C4-2B (cell line): Measurements from ENCODE around the gene ATXN7L1.

ENCODE experiments used
- H3K27ac ChIP-seq: fragments of 450-650 bp; 2 replicates; pipeline ENCODE4 v1.5.1; 2017
- ZFX ChIP-seq: fragments of 450-650 bp; IDR thresholded peaks from 2 replicates; pipeline ENCODE4 v1.6.1; 2017
- TF ChIP-seq, protein P1 (sequence below): fragments of 450-650 bp; conservative IDR thresholded peaks from 2 replicates; pipeline ENCODE4 v1.5.1; 2017; ENCODE audit warnings: mild to moderate bottlenecking

Gene ATXN7L1

DNA sequence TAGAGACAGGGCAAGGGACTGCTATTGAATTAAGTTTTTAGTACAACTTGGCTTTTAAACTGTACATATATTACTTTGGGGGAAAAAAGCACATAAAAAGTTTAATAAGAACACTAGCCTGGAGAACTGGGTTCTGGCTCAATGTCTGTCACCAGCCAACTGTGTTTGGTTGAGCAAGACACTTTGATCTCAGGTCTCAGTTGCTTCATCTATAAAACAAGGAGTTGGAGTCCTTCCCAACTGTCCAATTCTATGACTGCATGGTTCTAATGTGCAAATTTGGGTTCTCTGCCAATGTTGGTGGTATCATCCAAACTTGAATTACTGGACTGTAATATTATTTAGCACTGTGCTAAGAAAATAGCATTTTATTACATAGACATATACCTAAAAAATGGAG, 50.3 kb downstream of the ATXN7L1 start:
- no peak for TF ChIP-seq ZFX
- no peak overlapping the region for H3K27ac ChIP-seq

DNA sequence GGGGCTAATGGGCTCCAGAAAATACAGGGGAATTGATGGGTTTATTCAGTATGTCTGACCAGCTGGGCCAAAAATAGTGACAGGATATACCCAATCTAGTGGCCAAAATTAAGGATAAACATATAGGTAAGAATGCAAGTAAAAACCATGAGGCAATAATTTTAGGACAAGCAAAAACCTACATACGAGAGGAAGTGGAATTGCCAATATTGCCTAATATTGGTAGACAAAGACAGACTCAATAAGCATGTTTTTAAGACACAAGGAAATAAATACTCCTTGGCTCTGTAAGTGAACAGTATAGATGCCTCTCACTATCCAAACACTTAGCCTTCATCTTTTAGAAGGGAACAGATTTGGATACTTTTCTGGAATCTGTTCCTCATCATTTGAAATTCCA, 51.0 kb downstream of the ATXN7L1 start:
- H3K27ac ChIP-seq: no peak overlapping the region
- TF ChIP-seq, protein P1, sequence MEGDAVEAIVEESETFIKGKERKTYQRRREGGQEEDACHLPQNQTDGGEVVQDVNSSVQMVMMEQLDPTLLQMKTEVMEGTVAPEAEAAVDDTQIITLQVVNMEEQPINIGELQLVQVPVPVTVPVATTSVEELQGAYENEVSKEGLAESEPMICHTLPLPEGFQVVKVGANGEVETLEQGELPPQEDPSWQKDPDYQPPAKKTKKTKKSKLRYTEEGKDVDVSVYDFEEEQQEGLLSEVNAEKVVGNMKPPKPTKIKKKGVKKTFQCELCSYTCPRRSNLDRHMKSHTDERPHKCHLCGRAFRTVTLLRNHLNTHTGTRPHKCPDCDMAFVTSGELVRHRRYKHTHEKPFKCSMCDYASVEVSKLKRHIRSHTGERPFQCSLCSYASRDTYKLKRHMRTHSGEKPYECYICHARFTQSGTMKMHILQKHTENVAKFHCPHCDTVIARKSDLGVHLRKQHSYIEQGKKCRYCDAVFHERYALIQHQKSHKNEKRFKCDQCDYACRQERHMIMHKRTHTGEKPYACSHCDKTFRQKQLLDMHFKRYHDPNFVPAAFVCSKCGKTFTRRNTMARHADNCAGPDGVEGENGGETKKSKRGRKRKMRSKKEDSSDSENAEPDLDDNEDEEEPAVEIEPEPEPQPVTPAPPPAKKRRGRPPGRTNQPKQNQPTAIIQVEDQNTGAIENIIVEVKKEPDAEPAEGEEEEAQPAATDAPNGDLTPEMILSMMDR: no peak
- TF ChIP-seq ZFX: no peak

DNA sequence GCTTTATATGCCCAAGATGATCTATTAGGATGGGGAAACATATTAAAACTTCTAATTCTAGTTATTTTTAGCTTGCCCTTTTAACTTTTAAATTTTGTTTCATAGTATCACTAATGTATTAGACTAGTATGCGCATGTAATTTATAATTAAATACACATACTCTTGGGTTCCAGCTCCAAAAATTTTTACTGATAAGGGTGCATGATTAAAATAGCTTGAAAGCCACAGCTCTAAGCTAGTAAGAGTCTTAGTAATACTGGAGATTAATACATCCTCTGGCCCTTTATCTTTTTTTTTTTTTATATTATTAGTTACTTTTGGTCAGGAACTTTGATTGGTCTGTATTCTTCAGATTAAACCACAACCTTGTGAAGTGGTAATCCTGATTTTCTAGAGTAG, 53.6 kb downstream of the ATXN7L1 start:
- H3K27ac ChIP-seq: no peak overlapping the region
- no peak for TF ChIP-seq ZFX
- TF ChIP-seq, protein P1: no peak

DNA sequence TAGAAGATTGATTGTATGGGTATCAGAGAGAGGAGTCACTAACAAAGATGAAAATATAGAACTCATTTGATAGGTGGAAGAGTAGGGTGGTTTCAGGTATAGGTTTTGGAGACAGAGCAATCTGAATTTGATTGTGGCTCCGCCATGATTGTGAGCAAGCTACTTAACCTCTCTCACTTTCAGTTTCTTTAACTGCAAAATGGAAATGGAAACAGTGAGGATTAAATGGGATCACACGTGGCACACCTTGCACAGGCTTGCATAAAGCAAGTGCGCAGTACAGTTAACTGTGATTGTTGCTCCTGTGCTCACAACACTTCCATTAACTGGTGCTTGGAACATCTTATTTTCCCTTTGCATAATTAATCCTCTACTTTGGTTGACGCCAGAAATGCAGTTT, 54.9 kb downstream of the ATXN7L1 start:
- TF ChIP-seq, protein P1: no peak
- TF ChIP-seq ZFX: no peak
- no peak overlapping the region for H3K27ac ChIP-seq

DNA sequence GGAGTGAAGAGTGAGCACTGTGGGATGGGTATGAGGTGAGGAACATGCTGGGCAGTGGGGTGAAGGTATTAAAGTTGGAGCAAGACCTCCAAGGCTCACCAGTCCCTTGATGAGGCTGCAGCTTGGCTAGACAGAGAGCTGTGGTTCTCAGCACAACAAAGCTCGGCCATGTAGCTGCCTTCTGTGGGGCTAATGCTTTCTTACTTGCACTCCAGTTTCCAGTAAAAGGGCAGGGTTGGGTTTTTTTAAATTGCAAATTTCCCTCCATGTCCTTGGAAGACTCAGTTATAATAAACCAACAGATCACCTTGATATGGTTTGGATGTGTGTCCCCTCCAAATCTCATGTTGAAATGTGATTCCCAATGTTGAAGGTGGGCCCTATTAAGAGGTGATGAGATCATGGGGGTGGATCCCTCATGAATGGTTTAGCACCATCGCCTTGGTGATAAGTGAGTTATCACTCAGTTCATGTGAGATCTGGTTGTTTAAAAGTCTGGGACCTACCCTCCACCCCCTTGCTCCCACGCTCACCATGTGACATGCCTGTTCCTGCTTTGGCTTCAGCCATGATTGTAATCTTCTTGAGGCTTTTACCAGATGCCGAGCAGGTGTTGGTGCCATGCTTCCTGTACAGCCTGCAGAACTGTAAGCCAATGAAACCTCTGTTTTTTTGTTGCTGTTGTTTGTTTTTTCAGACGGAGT, 55.9 kb downstream of the ATXN7L1 start:
- H3K27ac ChIP-seq: no peak overlapping the region
- no peak for TF ChIP-seq ZFX
- TF ChIP-seq, protein P1: no peak

DNA sequence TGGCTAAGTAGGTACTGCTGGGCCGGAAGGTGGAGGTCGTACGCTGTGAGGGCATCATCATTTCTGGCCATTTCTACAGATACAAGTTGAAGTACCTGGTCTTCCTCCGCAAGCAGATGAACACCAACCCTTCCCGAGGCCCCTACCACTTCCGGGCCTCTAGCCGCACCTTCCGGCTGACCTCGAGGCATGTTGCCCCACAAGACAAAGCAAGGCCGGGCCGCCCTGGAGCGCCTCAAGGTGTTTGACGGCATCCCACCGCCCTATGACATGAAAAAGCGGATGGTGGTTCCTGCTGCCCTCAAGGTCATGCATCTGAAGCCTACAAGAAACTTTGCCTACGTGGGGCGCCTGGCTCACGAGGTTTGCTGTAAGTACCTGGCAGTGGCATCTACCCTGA, 56.8 kb downstream of the ATXN7L1 start:
- no peak for TF ChIP-seq ZFX
- H3K27ac ChIP-seq: no peak overlapping the region

DNA sequence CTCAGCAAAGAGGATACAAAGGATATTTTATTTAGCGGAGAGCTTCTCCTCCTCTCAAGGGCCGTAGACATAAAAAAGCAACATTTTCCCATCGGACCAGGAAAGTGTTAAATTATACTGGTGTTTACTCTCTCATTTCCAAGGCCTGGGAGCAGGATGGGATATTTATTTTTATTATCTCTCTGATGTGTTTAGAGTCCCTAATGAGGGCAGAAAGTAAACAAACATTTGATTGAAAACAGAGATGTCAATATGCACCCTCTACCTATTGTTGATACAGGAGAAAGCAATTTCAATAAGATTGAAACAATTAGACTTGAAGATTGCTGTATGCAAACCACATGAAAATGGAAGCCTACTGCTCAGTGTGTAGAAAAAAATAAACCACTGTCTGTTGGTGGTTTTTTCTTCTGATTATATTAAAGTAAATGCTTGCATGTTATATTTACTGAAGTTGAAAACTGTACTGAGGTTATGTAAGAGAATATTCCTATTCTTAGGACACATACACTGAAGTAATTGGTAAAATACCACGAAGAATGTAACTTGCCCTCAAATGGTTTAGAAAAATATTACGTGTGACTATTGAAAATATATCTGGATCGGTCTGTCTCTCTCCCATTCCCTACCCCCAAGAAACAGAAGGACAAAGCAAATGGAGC, 59.3 kb downstream of the ATXN7L1 start:
- TF ChIP-seq, protein P1: no peak
- no peak for TF ChIP-seq ZFX
- H3K27ac ChIP-seq: peak overlapping the region; percentile 75

DNA sequence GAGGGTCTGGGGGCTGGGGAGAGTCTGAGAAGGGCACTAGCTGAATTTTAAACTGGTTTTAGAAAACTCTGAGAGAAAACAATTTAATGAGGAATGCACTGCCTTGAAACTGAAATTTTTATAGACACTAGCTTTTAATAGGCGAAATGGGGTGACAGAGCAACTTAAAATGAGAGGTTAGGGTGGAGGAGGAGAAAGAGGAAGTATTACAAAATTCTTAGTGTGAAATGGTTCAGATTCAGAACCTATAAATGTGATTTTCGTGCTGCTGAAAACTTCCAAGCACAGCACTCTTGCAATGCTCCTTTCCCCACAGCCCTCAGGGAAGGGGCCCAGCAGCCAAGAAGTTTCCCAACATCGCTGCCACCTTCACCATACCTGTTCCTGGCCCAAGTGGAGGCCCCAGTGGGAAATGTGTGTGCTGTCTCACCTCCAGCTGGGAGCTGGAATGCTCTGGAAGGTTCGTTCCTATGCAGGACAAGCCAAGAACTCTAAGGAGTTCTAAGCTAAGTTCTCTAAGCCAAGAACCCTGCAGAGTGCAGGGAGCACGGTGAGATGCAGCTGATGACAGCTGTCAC, 60.0 kb downstream of the ATXN7L1 start:
- TF ChIP-seq, protein P1: no peak
- no peak for TF ChIP-seq ZFX
- H3K27ac ChIP-seq: peak overlapping the region; percentile 75
